NCI-H2107 treated with DMSO at 0.1 percent for 48 hours (cell line): Measurements from ENCODE around the gene STAB2.
"Not testable (repeated sequence)": the region's sequence is repeated elsewhere in the genome, so short reads cannot be mapped to it uniquely, and the experiment has no call there.

ENCODE experiments used
- DNase-seq: peaks from one replicate; lab custom pipeline; 2025; ENCODE audit not compliant: unreplicated experiment; lab: John Stamatoyannopoulos, UW

Gene STAB2

GRCh38 chr12:103805655-103806360 lies 218.7 kb downstream of the STAB2 start:
- DNase-seq: no peak

- DNase-seq: no peak
These were observed 219.7 kb downstream of the STAB2 start for GRCh38 chr12:103806803-103807202.

DNA sequence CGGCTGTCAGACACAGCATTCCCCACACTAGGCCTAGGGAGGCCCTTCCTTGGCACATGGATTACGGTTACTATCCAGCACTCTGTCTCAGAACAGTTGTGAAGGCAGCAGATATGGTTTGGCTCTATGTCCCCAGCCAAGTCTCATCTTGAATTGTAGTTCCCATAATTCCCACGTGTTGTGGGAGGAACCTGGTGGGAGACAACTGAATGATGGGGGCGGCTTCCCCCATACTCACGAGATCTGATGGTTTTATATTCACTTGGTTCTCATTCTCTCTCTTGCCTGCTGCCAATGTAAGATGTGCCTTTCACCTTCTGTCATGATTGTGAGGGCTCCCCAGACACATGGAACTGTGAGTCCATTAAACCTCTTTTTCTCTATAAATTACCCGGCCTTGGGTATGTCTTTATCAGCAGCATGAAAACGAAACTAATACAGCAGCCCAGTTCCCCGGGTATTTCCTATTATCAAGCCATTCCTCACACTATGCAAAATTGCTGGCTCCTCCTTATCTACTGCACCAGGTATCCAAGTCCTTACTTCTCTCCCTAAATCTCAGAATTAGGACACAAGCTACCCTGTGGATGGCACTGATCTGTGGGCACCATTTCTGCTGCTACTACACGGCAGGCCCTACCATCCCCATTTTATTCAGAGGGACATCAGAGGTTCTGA lies 220.6 kb downstream of the STAB2 start:
- no peak for DNase-seq

- DNase-seq: no peak
These were observed 221.3 kb downstream of the STAB2 start for GRCh38 chr12:103808239-103808880.

GRCh38 chr12:103809154-103809553 lies 222.1 kb downstream of the STAB2 start:
- DNase-seq: no peak

GRCh38 chr12:103809639-103810038 lies 222.6 kb downstream of the STAB2 start:
- DNase-seq: not testable (repeated sequence)

DNA sequence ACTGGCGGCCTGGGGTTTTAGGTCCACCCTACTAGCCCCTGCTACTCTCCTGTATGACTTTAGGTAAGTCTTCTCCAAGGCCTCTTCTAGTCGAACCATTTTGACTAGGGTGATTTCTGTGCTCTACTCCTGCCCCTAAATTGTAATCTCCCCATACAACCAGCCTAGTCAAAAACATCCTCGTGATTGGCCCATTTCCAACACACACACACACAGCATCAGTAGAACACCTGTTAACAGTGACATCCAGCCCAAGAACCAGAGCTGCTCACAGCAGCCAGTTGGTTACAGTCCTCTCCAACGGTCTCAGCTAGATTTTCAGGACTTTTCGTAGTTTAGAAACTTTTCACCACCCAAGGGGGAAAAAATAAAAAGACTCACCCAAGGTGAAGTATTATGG lies 223.0 kb downstream of the STAB2 start:
- DNase-seq: no peak

DNA sequence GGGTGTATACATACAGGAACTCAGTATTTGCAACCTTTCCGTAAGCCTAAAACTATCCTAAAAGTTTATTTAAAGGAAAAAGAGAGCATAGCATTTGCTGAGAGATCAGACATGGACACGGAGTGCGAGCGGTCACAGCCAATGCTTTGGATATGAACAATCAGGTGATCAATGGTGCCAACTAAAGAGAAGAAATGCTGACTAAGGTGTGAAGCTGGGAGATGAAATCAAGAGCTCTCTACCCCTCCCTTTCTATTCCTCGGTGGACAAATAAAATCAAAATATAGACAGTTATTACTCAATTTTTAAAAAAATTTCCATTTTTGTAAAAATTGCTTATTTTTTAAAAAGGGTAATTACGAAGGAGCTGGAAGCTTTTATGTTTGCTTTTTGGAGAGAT lies 224.7 kb downstream of the STAB2 start:
- no peak for DNase-seq

DNA sequence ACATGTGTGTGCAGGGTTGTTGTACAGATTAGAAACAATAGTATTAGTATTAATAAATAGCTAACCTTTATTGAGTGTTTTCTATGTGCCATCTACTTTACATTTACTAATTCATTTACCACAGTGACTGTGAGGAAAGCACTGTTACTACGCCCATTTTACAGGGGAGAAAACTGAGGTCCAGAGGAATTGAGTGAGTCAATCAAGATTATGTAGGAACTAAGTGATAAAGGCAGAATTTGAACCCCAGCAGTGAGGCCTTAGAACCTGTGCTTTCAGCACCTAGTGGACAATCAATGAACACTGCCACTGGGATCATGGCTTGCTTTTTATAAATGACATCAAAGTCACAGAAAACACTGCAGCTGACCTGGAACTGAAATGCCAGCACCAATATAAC lies 225.7 kb downstream of the STAB2 start:
- DNase-seq: no peak

GRCh38 chr12:103813426-103813825 lies 226.4 kb downstream of the STAB2 start:
- no peak for DNase-seq

DNA sequence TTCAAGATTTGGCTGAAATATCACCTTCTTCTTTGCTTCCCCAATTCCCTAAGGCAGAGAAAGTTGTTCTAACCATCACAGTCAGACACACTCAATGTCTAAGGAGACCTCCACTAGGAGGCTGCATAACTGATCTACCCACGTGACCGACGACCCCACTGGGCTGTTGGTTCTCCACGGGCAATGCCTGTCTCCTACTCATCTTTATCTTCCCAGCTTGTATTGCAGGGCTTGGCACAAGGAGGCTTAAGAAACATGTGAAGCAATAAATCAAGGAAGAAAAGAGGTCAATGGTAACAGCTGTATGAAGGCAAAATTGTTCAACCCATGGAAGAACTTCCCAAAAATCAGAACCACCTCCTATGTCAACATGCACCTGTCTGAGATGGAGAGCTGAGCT lies 226.9 kb downstream of the STAB2 start:
- no peak for DNase-seq

- DNase-seq: no peak
These were observed 227.4 kb downstream of the STAB2 start for GRCh38 chr12:103814436-103814835.
